HG03457 (cell line): Measurements from ENCODE around the gene UBE2J2.
"Not testable (repeated sequence)": the region's sequence is repeated elsewhere in the genome, so short reads cannot be mapped to it uniquely, and the experiment has no call there.

Experiments used
- ATAC-seq: cut with Tn5 transposase; IDR thresholded peaks from one replicate; pipeline ENCODE4 v1.9.1; 2021; ENCODE audit warnings: moderate number of reproducible peaks; ENCODE audit not compliant: unreplicated experiment

UBE2J2 gene

GRCh38 chr1:1259540-1259939 lies 14.1 kb downstream of the UBE2J2 start:
- no peak for ATAC-seq

- ATAC-seq: no peak
Measured at GRCh38 chr1:1259119-1259488, 14.6 kb downstream of the UBE2J2 start.

- no peak for ATAC-seq
Measured at GRCh38 chr1:1256956-1257871, 16.4 kb downstream of the UBE2J2 start.

- no peak for ATAC-seq
Measured at GRCh38 chr1:1255611-1256010, 18.0 kb downstream of the UBE2J2 start.

- ATAC-seq: no peak
Measured at GRCh38 chr1:1255078-1255477, 18.6 kb downstream of the UBE2J2 start.

- no peak for ATAC-seq
Measured at GRCh38 chr1:1254667-1254998, 19.0 kb downstream of the UBE2J2 start.

- ATAC-seq: no peak
Measured at GRCh38 chr1:1253972-1254666, 19.5 kb downstream of the UBE2J2 start.

GRCh38 chr1:1253314-1253713 lies 20.3 kb downstream of the UBE2J2 start:
- no peak for ATAC-seq

GRCh38 chr1:1250786-1251284 lies 22.8 kb downstream of the UBE2J2 start:
- ATAC-seq: no peak

GRCh38 chr1:1248009-1248913 lies 25.4 kb downstream of the UBE2J2 start:
- not testable (repeated sequence) for ATAC-seq

- no peak for ATAC-seq
Measured at GRCh38 chr1:1247341-1247913, 26.2 kb downstream of the UBE2J2 start.

- ATAC-seq: no peak
Measured at GRCh38 chr1:1246577-1247340, 26.9 kb downstream of the UBE2J2 start, which contains the start of gene C1QTNF12. C1QTNF12 (minus strand) TSS chr1:1246722; CDS start chr1:1246690, 32 bp downstream.

GRCh38 chr1:1245817-1246576 lies 27.7 kb downstream of the UBE2J2 start:
- ATAC-seq: no peak

GRCh38 chr1:1245178-1245816 lies 28.4 kb downstream of the UBE2J2 start:
- ATAC-seq: no peak

GRCh38 chr1:1244192-1244811 lies 29.4 kb downstream of the UBE2J2 start:
- ATAC-seq: no peak

GRCh38 chr1:1243807-1244191 lies 29.9 kb downstream of the UBE2J2 start:
- ATAC-seq: no peak

GRCh38 chr1:1243266-1243660 lies 30.4 kb downstream of the UBE2J2 start:
- no peak for ATAC-seq
